ENCODE results near the gene TBPL2.

DNA sequence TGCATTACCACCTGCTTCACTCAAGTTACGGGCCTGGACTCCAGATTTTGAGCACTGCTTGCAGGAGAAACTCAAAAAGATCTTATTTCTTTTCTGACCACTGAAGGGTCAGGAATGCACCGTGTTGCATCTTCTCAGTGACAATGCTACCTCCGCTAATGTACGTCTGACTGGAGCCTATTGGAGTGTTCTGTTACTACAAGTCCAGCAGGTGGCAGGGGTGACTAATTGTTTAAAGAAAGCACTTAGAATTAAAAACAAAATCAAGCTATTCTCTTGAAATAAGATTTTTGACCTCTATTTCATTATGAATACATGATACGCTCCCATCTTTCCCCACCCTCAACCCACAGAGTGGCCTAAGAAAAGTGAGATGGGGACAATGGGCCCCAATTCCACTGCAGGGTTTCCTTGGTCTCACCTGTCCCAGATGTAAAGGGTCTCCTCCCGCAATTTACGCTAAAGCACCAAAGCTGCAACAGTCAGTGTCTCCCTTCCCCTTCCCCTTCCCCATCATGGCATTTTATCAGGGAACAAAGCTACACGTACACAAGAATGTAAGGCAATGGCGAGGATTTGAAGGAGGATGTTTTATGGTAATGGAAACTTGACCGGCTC lies 2.2 kb downstream of the TBPL2 start:
- TF ChIP-seq, protein P1, sequence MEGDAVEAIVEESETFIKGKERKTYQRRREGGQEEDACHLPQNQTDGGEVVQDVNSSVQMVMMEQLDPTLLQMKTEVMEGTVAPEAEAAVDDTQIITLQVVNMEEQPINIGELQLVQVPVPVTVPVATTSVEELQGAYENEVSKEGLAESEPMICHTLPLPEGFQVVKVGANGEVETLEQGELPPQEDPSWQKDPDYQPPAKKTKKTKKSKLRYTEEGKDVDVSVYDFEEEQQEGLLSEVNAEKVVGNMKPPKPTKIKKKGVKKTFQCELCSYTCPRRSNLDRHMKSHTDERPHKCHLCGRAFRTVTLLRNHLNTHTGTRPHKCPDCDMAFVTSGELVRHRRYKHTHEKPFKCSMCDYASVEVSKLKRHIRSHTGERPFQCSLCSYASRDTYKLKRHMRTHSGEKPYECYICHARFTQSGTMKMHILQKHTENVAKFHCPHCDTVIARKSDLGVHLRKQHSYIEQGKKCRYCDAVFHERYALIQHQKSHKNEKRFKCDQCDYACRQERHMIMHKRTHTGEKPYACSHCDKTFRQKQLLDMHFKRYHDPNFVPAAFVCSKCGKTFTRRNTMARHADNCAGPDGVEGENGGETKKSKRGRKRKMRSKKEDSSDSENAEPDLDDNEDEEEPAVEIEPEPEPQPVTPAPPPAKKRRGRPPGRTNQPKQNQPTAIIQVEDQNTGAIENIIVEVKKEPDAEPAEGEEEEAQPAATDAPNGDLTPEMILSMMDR (IDR thresholded peaks at IDR 0.05; ENCODE audit: low read depth, low read length, poor library complexity, severe bottlenecking) = peak; percentile 51
- TF ChIP-seq EZH2phosphoT487 (IDR thresholded peaks at IDR 0.05; ENCODE audit: borderline replicate concordance, low read length) = no peak
